ENCODE results near the gene UBXN4. TPM values are rescaled to one million over a fixed set of nuclear protein-coding genes. Genes with fewer than 3 reads are reported as not detected.

Gene UBXN4
- total RNA-seq, 1 donor from 2014 or later, result 94.3 TPM

- Histone ChIP-seq H3K9ac (no peak overlapping the region), H3K4me3 (no peak overlapping the region), H3K27me3 (no peaks in the 10 kb centered on the region), H3K9me3 (ENCODE audit: low read depth) (no peaks in the 10 kb centered on the region), H3K4me1 (no peaks in the 10 kb centered on the region), H3K79me2 (ENCODE audit: low read depth) (no peaks in the 10 kb centered on the region), H4K20me1 (ENCODE audit: low read depth) (no peaks in the 10 kb centered on the region), H3K27ac (no peak overlapping the region), H3K4me2 (no peak overlapping the region), H2AFZ (replicated peaks) (no peak overlapping the region), H3K36me3 (no peaks in the 10 kb centered on the region), H3F3A (ENCODE audit: low read depth) (no peaks in the 10 kb centered on the region)
- no peak for DNase-seq (ENCODE audit: low spot score)
- TF ChIP-seq EZH2 (IDR thresholded peaks at IDR 0.05) (no peak), CTCF (IDR thresholded peaks at IDR 0.05) (peak; percentile 8)
- no peak overlapping the region for H3K4me3 Mint-ChIP-seq
- no peak overlapping the region for H3K27ac Mint-ChIP-seq
- peaks cover 2% of the 10 kb centered on the region for H3K27me3 Mint-ChIP-seq (ENCODE audit: insufficient read depth, low read depth)
- no peaks in the 10 kb centered on the region for H3K36me3 Mint-ChIP-seq
- peaks cover 3% of the 10 kb centered on the region for H3K4me1 Mint-ChIP-seq
- peaks cover 19% of the 10 kb centered on the region for H3K9me3 Mint-ChIP-seq
Measured at GRCh38 chr2:135799738-135800137, 58.1 kb downstream of the UBXN4 start.

GRCh38 chr2:135800513-135801460, 59.1 kb downstream of the UBXN4 start:
- no peaks in the 10 kb centered on the region for H3K27me3 ChIP-seq
- TF ChIP-seq CTCF (IDR thresholded peaks at IDR 0.05) (no peak), EZH2phosphoT487 (IDR thresholded peaks at IDR 0.05) (no peak), EZH2 (IDR thresholded peaks at IDR 0.05) (no peak)
- H3K27ac ChIP-seq, result no peak overlapping the region
- H3K4me3 ChIP-seq, result no peak overlapping the region
- H3K79me2 ChIP-seq (ENCODE audit: low read depth), result no peaks in the 10 kb centered on the region
- H3K9ac ChIP-seq, result no peak overlapping the region
- DNase-seq (ENCODE audit: low spot score), result no peak
- H3K4me2 ChIP-seq, result no peak overlapping the region
- H2AFZ ChIP-seq (replicated peaks), result no peak overlapping the region
- H3K4me1 ChIP-seq, result no peaks in the 10 kb centered on the region
- H3K36me3 Mint-ChIP-seq, result no peaks in the 10 kb centered on the region
- no peaks in the 10 kb centered on the region for H3K36me3 ChIP-seq
- peaks cover 19% of the 10 kb centered on the region for H3K9me3 Mint-ChIP-seq
- peaks cover 2% of the 10 kb centered on the region for H3K27me3 Mint-ChIP-seq (ENCODE audit: insufficient read depth, low read depth)
- peaks cover 3% of the 10 kb centered on the region for H3K4me1 Mint-ChIP-seq
- no peaks in the 10 kb centered on the region for H3K9me3 ChIP-seq (ENCODE audit: low read depth)
- H4K20me1 ChIP-seq (ENCODE audit: low read depth), result no peaks in the 10 kb centered on the region
- H3K4me3 Mint-ChIP-seq, result no peak overlapping the region
- no peaks in the 10 kb centered on the region for H3F3A ChIP-seq (ENCODE audit: low read depth)
- no peak overlapping the region for H3K27ac Mint-ChIP-seq

GRCh38 chr2:135802350-135802749, 60.7 kb downstream of the UBXN4 start:
- Mint-ChIP-seq H3K4me3 (no peak overlapping the region), H3K27ac (no peak overlapping the region), H3K4me1 (peaks cover 2% of the 10 kb centered on the region), H3K36me3 (no peaks in the 10 kb centered on the region), H3K9me3 (peaks cover 19% of the 10 kb centered on the region), H3K27me3 (ENCODE audit: insufficient read depth, low read depth) (peaks cover 5% of the 10 kb centered on the region)
- TF ChIP-seq EZH2 (IDR thresholded peaks at IDR 0.05) (no peak), EZH2phosphoT487 (IDR thresholded peaks at IDR 0.05) (no peak), CTCF (IDR thresholded peaks at IDR 0.05) (no peak)
- Histone ChIP-seq H2AFZ (replicated peaks) (no peak overlapping the region), H3K9ac (no peak overlapping the region), H3K9me3 (ENCODE audit: low read depth) (no peaks in the 10 kb centered on the region), H3K27me3 (no peaks in the 10 kb centered on the region), H3K4me1 (no peaks in the 10 kb centered on the region), H3K27ac (no peak overlapping the region), H3K36me3 (no peaks in the 10 kb centered on the region), H3F3A (ENCODE audit: low read depth) (no peaks in the 10 kb centered on the region), H3K4me2 (no peak overlapping the region), H4K20me1 (ENCODE audit: low read depth) (no peaks in the 10 kb centered on the region), H3K4me3 (no peak overlapping the region), H3K79me2 (ENCODE audit: low read depth) (no peaks in the 10 kb centered on the region)
- no peak for DNase-seq (ENCODE audit: low spot score)
